GM18907 (cell line): ENCODE data around the gene KCNE3.

Experiments
- ATAC-seq: cut with Tn5 transposase; IDR thresholded peaks from one replicate; pipeline ENCODE4 v1.9.1; 2021; ENCODE audit warnings: mild to moderate bottlenecking, moderate library complexity; ENCODE audit not compliant: unreplicated experiment

KCNE3 gene, protein sequence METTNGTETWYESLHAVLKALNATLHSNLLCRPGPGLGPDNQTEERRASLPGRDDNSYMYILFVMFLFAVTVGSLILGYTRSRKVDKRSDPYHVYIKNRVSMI

DNA sequence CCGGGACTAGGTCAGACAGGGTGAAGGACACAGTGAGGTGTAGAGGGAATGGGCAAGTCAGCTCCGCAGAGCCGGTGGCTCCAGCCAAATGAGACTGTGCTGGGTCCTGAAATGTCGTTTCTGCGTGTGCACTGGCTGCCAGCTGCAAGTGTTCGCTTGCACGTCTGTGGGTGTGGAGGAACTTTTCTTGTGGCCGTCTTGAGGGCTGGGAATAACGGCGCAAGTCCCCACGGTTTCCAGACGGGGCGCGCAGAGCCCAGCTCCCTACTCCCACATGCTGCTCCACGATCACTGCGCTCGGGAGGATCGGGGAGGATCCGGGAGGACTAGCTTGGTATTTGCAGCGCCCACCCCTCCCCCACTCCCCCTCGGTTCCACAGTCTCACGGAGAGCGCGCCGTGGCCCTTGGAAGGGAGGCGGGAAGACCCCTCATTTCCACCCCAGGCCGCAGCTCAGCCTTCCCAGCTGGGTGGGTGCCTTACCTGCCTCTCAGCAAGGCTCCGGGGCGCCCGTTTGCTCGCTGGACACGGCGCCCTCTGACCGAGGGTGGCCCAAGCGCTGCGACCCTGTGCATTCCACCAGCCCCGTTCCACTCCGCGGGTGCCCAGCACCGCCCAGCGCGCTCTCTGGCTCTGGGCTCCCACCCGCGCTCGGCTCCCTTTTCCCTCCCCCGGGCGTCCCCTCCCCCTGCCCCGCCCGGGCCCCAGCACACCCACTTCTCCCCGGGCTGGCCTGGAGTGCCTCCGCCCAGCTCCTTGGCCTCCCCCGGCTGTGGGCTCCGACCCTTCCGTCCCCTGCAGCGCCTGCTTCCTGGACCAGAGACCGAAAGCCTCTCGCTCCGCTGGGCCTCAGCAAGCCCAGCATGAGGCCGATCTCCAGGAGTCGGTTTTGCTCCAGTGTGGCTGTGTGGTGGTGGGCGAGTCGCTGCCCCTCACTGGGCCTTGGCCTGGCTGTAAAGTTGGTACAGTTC, at the start of gene KCNE3:
TSS of gene KCNE3 (minus strand) at position 634 of the 970 bp plus-strand sequence. CDS start 9,986 bp downstream, outside the sequence.
- ATAC-seq, result no peak

DNA sequence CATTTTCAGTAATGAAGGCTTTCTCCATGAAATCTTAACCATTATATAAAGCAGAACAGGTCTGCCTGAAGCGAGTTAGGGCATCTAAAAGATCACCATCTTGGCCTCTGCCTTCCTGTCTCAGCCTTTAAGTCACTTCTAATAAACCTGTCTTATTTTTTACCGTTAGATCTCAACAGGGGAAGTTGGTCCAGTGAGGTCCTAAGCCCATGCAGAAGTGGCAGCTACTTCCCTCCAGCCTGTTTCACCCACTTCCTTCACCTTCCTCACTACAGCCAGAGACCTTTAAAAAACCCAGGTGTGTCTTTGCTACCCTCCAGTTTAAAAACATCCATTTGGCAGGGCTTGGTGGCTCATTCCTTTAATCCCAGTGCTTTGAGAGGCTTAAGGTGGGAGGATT, 40.2 kb upstream of the KCNE3 start:
- ATAC-seq, result no peak

DNA sequence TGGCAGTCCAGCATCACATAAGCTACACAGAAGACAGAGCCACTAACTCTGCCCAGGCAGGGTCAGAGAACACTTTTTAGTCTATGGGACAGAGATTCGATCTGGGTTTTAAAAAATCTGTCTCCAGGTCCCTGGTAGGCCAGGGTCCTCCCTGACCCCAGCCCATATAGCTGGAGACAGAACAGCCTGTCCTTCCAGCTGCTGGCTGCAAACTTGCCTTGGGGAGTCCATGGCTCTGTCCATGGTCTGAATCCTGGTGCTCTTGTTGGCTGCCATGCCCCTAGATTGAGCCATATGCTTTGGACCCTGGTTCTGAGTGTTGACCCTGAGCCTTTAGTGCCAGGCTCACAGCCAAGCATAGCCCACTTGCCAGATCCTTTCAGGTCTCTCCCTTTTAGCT, 39.5 kb upstream of the KCNE3 start:
- no peak for ATAC-seq

DNA sequence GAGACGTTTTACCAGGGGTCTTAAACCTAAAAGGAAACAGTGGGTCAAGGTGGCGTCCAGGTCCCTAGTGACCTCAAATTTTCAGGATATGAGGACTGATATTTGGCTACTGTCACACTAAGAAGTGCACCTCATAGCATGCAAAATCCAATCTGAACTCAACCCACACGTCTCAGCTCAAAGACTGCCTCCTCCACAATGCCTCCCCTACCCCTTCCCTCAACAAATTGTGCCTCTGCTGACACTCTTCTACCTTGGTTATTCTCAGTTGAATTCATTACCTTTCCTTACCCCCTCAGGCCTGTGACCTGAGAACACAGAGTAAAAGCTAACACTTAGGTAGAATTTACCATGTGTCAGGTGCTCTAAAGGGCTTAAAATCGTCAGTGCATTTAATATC, 38.6 kb upstream of the KCNE3 start:
- ATAC-seq, result no peak

DNA sequence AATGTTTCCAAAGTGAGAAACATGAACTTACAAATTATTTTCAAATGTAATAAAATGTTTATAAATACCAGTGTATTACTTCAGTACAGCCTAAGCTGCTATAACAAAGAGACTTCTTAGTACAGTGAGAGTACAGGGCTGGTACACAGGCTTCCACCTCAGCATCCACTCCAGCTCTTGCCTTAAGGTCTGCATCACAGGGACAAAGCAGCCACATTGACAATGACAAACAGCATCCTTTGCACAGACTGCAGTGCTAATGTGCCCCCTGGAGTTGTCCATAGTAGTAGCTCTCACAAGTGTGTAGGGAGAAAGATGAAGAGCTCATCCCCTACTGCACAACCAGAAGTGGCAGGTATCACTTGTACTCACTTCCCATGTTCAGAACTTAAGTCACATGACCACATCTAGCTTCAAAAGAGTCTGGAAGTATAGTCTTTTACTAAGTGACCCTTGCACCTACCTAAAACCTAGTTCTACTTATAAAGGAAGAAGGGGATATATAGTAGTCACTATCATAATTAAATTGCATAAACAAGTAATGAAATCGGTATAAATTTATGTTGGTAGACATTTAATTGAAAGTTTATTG, 36.8 kb upstream of the KCNE3 start:
- no peak for ATAC-seq

DNA sequence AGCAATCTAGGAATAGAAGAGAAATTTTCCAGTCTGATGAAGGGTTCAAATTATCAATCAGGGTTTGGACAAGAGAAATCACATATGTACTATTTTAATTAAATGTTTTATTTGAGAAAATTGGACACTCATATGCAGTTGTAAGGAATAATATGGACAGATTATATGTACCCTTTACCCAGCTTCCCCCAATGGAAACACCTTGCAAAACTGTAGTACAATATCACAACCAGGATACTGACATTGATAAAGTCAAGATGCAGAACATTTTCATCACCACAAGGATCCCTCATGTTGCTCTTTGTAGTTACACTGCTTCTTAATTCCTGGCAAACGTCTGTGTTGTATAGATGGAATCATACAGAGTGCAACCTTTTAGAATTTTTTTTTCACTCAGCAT, 27.6 kb upstream of the KCNE3 start:
- ATAC-seq, result no peak

DNA sequence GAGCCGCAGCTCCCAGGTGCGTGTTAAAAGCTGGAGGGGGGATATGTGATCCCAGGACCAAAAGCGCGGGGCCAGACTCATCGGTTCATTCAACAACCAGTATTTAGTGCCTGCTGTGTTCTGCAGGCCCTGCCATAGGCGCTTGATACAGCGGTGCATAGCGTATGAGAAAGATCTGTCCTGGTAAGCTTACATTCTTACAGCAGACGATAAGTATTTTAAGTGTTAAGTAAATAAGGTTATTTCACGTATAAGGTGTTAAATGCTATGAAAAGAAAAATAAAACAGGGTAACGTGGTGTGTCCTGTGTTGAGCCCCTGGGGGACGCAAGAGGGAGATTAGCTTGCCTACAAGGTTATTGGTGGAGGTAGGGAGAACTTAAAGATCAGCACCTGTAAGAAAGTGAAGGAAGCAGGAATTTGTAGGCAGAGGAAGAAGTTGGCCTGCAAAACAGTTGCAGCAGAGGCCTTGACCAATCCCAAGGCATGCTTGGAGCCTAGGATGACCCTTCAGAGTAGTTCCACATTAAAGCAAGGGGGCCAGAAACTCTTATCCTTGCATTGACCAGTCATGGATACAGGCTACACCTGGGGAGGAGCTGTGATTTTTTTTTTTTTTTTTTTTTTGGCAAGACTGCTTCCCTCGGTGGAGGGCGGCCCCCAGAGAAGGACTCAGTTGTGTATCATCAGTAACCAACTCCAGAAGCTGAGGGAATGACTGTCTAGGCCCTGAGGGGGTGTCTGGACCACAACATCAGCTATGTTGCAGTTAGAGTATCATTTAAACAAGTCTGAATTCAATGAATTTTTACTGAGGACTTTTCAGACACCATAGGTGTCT, 26.7 kb upstream of the KCNE3 start:
- ATAC-seq, result no peak

DNA sequence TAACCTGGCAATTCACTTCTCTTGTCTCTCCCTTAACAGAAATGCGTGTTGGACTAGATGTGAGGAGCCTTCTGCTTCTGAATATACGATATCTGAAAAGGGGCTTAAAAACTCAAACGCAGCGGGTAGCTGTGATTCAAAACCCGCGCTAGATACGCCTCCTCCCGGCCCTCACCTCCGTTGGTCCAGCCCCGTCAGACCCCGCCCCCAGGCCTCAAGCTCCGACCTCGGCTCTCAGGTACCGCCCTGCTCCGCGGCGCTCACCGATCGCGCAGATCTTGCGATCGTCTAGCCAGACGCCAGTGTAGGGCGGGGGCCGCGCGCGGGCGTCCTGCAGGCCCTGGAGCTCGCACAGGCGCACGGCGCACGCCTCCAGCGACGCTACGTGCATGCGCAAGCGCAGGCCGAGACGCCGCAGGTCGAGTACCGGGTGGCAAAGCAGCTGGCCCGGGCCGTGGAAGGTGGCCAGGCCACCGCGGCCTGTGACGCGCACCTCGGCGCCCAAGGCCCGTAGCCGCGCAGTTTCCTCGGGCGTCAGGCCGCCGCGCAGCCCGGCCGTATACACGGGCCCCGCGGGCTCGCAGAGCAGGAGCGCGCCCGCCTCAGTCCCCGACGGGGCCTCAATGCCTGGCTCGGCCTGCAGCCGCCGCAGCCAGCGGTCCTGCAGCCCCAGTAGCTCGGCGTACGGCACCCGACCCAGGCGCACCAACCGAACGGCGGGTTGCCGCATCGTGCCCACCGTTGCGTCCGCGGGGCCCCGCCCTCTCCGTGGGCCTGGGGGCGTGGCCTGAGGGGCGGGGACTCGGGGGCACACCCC, 25.8 kb upstream of the KCNE3 start, which contains the start of gene LIPT2:
TSS of gene LIPT2 (minus strand) at position 751 of the 817 bp plus-strand sequence. CDS start at position 730, 21 bp downstream.
- ATAC-seq, result peak; percentile 96

DNA sequence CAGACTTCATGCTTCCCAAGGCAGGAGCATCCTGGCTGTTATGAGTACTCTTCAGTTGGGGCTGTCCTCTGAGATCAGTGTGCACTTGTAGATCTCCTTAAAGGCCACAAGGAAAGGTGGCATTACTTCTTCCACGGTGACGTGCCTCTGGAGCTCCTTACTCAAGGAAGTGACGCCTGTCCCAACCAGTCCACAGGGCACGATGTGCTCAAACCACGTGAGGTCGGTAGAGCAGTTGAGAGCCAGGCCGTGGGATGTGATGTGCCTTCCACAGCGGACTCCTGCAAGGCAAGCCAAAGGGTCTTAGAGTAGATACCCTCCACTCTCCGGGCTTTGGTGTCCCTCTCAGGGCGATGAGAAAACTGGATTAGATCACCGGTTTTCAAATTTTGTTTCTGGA, 24.7 kb upstream of the KCNE3 start:
- ATAC-seq, result no peak

DNA sequence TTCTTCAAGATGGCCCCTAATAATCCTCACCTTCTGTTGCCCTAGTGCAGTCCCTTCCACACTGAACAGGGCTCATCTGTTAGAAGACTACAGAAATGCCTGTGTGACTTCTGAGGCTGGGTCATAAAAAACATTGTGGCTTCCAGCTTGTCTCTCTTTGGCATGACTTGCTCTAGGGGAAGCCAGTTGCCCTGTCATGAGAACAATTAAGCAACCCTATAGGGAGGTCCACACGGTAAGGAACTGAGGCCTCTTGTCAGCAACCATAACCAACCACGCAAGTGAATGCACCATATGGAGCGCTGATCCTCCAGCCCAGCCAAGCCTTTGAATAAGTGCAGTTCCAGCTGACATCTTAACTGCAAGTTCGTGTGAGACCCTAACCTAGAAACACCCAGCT, 23.6 kb upstream of the KCNE3 start:
- ATAC-seq, result no peak

DNA sequence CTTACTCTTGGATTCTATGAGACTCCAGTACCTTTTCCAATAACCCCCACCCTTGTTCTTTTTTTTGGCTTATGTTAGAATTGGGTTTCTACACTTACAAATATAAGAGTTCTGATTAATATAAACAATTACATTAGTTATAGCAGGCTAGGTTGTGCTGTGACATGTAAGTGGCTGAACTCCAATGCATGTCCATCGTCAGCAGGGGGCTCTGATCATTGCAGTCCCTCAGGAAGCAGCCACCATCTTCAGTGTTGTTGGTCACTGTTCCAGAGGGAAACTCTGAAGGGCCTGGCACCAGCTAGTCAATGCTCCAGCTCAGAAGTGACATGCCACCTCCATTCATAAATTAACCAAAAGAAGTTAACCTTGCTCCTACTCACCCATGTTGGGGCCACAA, 20.5 kb upstream of the KCNE3 start:
- no peak for ATAC-seq

DNA sequence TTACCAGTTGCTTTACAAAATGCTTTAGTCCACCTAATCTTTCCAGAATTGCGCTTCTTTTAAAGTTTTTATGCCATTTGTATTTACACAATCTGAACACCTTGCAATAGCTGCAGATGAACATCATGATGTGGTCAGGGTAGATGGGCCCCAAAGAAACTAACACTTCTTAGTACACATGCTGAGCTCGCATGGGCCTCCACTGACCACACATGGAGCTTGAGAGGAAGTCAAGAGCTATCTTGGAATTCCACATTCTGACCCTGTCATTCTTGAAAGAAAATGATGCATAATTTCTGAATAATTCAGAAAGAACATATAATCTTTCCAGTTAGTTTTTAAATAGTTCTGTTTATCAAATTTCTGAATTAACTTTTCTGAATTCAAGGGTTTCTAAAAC, 18.5 kb upstream of the KCNE3 start:
- no peak for ATAC-seq

DNA sequence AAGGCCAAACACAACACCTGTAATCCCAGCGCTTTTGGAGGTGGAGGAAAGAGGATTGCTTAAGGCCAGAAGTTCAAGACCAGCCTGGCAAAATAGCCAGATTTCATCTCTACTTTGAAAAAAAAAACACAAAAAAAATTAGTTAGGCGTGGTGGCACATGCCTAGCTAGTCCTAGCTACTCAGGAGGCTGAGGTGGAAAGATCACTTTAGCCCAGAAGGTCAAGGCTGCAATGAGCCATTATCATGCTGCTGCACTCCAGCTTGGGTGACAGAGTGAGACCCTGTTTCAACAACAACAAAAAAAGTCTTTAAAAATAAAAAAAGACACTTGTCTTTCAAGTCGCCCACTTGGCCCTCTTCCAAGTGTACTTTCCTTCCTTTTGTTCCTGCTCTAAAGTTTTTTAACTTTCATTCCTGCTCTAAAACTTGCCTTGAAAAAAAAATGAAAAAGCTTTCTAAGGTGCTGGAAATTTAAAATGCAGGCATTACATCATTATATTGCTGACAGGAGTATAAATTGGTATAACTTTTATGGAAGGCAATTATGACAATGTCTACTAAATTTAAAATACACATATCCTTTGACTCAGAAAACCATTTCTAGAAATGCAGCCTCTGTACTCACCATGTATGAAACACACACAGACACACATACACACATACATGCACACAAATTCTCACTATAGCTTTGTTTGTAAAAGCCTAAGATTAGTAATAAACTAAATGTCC, 13.5 kb upstream of the KCNE3 start:
- no peak for ATAC-seq

DNA sequence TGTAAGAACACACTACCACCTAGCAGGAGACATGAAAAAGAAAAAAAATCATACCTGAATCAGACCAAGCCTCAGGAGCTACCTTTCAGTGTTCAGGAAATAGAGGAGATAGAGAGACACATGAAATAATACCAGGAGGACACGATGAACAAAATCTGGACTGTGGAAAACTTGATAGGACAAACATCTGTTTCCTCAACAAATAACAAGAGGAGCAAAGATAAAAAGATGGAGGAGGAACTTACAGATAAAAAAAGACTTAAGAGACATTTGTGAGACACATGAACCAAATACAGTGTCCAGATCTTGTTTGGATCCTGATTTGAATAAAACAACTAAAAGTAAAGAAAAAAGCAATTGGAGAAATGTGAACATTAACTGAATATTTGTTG, 12.4 kb upstream of the KCNE3 start:
- ATAC-seq, result no peak

DNA sequence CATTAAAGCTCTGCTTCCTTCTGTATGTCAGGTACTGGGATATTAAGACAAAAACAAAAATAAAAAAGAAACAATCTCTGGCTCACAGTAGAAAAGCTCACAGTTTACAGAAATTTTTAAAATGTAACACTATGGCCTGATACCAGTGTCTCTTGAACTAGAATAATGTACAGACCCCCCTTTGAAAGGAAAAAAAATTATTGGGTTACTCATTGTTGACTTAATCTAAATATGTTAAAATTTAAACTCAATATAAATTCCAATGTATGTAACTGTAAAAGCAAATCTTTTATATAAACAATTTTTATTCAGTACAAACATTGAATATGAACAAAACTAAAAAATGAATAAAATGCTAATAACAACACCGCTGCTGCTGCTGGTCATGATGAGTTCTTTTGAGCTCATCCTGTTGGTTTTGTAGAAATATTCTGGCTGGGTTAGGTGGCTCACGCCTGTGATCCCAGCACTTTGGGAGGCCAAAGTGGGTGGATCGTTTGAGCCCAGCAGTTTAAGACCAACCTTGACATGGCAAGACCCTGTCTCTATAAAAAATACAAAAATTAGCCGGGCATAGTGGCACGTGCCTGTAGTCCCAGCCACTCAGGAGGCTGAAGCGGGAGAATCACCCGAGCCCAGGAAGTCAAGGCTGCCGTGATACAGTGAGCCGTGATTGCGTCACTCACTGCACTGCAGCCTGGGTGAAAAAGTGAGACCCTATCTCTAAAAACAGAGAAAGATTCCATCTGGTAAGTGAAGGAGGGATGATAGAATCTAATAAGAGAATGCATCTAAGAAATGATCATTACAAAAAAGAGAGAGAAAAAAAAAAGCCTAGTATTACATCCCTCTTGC, 11.8 kb upstream of the KCNE3 start:
- no peak for ATAC-seq

DNA sequence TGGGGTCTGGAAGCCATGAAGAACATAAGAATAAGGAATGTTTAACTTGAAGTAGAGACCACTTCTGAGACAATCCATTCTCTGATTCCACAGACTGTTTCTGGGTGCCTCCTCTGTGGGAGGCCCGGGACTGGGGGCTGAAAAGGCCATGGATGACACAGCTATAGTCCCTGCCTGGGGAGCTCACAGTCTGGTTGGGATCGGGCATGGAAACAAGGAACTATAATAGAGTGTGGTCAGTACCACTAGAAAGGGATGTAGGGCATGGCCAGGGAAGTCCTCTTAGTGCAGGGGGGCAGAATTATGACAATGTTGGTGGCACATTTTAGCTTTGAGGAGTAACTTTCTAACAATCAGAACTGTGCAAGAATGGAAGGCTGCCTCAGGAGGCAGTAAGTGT, 9.2 kb upstream of the KCNE3 start:
- ATAC-seq, result no peak

DNA sequence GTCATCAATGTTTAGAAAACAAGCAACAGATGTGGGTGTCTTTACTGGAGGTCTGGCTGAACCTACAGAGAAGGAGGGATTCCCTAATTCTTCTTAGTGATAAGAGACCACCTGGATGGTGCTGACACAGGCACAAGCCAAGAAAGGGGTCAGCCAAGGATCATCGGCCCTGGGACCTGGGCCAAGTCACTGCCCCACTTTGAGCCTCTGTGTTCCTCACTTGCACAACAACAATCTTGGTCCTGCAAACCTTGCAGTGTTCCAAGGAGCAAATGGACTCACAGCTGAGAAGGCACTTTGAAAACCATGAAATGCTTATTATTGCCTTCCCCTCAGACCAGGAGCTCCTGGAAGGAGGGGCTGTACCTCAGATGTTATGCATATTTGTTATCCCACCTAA, 7.0 kb upstream of the KCNE3 start:
- no peak for ATAC-seq

DNA sequence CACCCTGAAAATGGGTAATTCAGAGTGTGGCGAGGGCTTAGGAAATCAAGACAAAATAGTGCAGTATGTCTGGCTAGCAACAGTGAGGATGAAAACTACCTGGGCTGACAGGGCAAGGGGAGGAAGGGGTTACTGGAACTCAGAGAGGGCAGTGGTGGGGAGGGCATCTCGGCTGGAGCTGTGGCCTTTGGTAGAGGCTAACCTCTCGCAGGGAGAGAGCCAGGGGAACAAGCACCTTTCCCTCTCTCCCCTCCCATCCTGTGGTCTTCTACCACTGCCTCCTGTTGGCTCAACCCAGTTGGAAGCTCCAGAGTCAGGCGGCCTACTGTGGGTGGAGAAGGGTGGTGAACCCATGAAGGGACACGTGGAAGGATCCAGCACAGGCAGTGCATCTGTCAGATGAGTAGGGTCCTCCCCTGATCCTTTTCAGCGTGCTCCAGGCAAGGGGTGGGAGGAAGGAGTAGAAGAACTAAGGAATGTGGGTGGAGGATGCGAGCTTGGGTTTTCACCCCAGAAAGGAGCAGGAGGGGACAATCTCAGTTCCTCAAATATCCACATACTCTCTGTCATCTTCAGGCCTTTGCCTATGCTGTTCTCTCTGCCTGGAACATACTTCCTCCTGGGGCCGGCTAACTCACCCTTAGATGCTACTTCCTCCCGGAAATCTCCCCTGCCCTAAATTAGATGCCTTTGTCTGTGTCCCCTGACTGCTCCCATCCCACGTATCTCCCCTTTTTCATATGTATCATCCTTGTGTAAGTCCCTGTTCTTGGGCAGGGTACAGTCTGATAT, 6.2 kb upstream of the KCNE3 start:
- no peak for ATAC-seq
